ENCODE data around the gene SAMD14. TPM values are rescaled to one million over a fixed set of nuclear protein-coding genes. Genes with fewer than 3 reads are reported as not detected.

SAMD14 gene
- total RNA-seq, 1 donor from 2014 or later = 8.7 TPM

DNA sequence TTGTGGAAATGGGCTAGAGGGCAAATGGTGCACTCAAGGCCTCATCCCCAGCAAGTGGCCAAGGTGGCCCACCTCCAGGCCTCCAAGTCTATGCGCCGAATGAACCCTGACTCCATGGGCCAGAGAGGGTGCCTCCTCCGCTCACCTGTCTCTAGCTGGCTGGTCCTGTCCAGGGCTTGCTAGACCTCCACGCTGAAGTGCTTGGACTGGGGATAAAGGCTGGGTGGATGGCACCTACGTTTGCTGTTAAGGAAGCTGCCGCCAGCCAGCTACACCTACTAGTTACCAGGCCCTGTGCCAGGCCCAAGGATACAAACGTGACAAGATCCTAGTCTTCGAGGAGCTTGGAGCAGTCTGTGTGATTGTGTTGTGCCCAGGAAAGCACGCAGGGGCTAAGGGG is 35.1 kb upstream of the SAMD14 start:
- peaks cover 21% of the 10 kb centered on the region for H3F3A ChIP-seq (ENCODE audit: low read depth)
- no peak overlapping the region for H3K27ac ChIP-seq
- H3K4me3 Mint-ChIP-seq = no peak overlapping the region
- H2AFZ ChIP-seq (replicated peaks) = no peak overlapping the region
- H3K27me3 Mint-ChIP-seq (ENCODE audit: insufficient read depth, low read depth) = peaks cover 18% of the 10 kb centered on the region
- no peak for TF ChIP-seq EZH2 (IDR thresholded peaks at IDR 0.05)
- TF ChIP-seq EZH2phosphoT487 (IDR thresholded peaks at IDR 0.05) = no peak
- TF ChIP-seq, protein P1, sequence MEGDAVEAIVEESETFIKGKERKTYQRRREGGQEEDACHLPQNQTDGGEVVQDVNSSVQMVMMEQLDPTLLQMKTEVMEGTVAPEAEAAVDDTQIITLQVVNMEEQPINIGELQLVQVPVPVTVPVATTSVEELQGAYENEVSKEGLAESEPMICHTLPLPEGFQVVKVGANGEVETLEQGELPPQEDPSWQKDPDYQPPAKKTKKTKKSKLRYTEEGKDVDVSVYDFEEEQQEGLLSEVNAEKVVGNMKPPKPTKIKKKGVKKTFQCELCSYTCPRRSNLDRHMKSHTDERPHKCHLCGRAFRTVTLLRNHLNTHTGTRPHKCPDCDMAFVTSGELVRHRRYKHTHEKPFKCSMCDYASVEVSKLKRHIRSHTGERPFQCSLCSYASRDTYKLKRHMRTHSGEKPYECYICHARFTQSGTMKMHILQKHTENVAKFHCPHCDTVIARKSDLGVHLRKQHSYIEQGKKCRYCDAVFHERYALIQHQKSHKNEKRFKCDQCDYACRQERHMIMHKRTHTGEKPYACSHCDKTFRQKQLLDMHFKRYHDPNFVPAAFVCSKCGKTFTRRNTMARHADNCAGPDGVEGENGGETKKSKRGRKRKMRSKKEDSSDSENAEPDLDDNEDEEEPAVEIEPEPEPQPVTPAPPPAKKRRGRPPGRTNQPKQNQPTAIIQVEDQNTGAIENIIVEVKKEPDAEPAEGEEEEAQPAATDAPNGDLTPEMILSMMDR (IDR thresholded peaks at IDR 0.05) = no peak
- no peaks in the 10 kb centered on the region for H3K36me3 Mint-ChIP-seq
- no peak for DNase-seq (ENCODE audit: low spot score)
- peaks cover 5% of the 10 kb centered on the region for H3K27me3 ChIP-seq
- no peaks in the 10 kb centered on the region for H4K20me1 ChIP-seq (ENCODE audit: low read depth)
- H3K9me3 Mint-ChIP-seq = no peaks in the 10 kb centered on the region
- no peak overlapping the region for H3K4me3 ChIP-seq
- H3K36me3 ChIP-seq = no peaks in the 10 kb centered on the region
- H3K9me3 ChIP-seq (ENCODE audit: low read depth) = no peaks in the 10 kb centered on the region
- H3K4me1 Mint-ChIP-seq = peaks cover 24% of the 10 kb centered on the region
- H3K9ac ChIP-seq = no peak overlapping the region
- no peaks in the 10 kb centered on the region for H3K79me2 ChIP-seq (ENCODE audit: low read depth)
- peaks cover 17% of the 10 kb centered on the region for H3K4me1 ChIP-seq
- peak overlapping the region; percentile 50 for H3K27ac Mint-ChIP-seq
- H3K4me2 ChIP-seq = no peak overlapping the region

DNA sequence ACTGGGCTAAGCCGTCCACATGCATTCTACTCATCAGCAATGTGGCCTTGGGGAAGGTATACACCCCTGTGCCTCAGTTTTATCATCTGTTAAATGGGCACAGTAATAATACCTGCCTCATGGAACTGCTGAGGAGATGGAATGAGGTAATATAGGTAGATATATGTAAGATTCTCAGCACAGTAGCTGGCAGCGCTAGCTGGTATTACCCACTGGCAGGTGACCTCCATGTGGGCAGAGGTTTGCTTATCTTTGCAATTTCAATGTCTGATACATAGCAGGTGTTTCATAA is 34.7 kb upstream of the SAMD14 start:
- DNase-seq (ENCODE audit: low spot score) = no peak
- Histone ChIP-seq H4K20me1 (ENCODE audit: low read depth) (no peaks in the 10 kb centered on the region), H3K9me3 (ENCODE audit: low read depth) (no peaks in the 10 kb centered on the region), H3K9ac (no peak overlapping the region), H3K4me1 (peaks cover 17% of the 10 kb centered on the region), H3K27ac (no peak overlapping the region), H3K36me3 (no peaks in the 10 kb centered on the region), H2AFZ (replicated peaks) (no peak overlapping the region), H3K27me3 (peaks cover 5% of the 10 kb centered on the region), H3K4me3 (no peak overlapping the region), H3K4me2 (no peak overlapping the region), H3F3A (ENCODE audit: low read depth) (peaks cover 19% of the 10 kb centered on the region), H3K79me2 (ENCODE audit: low read depth) (no peaks in the 10 kb centered on the region)
- TF ChIP-seq EZH2 (IDR thresholded peaks at IDR 0.05) (no peak), EZH2phosphoT487 (IDR thresholded peaks at IDR 0.05) (no peak)
- TF ChIP-seq, protein P1 (IDR thresholded peaks at IDR 0.05) = no peak
- peaks cover 18% of the 10 kb centered on the region for H3K27me3 Mint-ChIP-seq (ENCODE audit: insufficient read depth, low read depth)
- H3K4me3 Mint-ChIP-seq = no peak overlapping the region
- H3K27ac Mint-ChIP-seq = no peak overlapping the region
- peaks cover 24% of the 10 kb centered on the region for H3K4me1 Mint-ChIP-seq
- H3K36me3 Mint-ChIP-seq = no peaks in the 10 kb centered on the region
- no peaks in the 10 kb centered on the region for H3K9me3 Mint-ChIP-seq

DNA sequence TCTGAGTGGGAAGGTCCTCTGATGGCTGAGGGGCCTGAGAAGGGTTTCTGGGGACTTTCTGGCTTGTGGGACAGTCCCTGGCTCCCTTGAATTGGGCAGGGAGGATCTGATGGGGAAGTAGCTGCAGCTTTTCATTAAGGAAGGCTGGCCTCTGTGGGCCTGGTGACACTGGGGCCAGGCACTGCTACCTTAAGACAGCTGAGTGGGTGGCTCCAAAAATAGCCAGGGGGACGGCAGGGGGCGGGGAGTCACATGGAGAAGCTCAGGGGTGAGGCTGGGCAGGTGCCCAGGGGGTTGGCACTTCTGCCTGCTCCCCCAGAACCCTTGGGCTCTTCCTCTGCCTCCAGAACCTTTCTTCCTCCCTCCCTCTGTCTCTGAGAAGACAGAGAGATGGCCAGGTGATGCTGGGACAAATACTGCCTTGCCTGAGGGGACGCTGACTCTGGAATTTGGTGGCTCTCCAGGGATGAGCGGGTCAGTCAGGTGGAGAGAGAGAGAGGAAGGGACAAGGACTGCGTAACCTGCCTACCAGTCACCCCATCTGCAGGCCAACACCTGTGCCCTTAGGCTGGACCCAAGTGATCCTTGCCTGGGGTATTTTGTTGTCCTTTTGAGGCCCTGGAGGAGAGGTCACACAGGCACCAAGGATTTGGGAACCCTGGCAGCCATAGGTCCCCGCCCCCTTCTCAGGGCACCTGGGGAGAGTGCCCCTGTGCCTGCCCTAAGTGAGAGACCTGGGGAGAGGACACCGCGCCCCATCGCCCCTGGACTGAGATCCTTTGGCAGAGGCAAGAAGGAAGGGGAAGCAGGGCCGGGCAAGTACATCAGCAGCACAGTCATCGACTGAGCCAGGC is 34.1 kb upstream of the SAMD14 start:
- no peak overlapping the region for H3K4me3 ChIP-seq
- no peaks in the 10 kb centered on the region for H3K36me3 Mint-ChIP-seq
- H3K4me1 Mint-ChIP-seq = peaks cover 20% of the 10 kb centered on the region
- H3K9me3 Mint-ChIP-seq = no peaks in the 10 kb centered on the region
- no peak overlapping the region for H3K4me2 ChIP-seq
- no peaks in the 10 kb centered on the region for H4K20me1 ChIP-seq (ENCODE audit: low read depth)
- H3K27ac ChIP-seq = no peak overlapping the region
- no peak overlapping the region for H2AFZ ChIP-seq (replicated peaks)
- no peaks in the 10 kb centered on the region for H3K9me3 ChIP-seq (ENCODE audit: low read depth)
- peaks cover 17% of the 10 kb centered on the region for H3K4me1 ChIP-seq
- H3K27ac Mint-ChIP-seq = no peak overlapping the region
- peaks cover 17% of the 10 kb centered on the region for H3F3A ChIP-seq (ENCODE audit: low read depth)
- peaks cover 13% of the 10 kb centered on the region for H3K27me3 Mint-ChIP-seq (ENCODE audit: insufficient read depth, low read depth)
- peaks cover 5% of the 10 kb centered on the region for H3K27me3 ChIP-seq
- TF ChIP-seq EZH2phosphoT487 (IDR thresholded peaks at IDR 0.05) = no peak
- TF ChIP-seq, protein P1 (IDR thresholded peaks at IDR 0.05) = no peak
- TF ChIP-seq EZH2 (IDR thresholded peaks at IDR 0.05) = no peak
- H3K9ac ChIP-seq = no peak overlapping the region
- no peak overlapping the region for H3K4me3 Mint-ChIP-seq
- H3K36me3 ChIP-seq = no peaks in the 10 kb centered on the region
- no peak for DNase-seq (ENCODE audit: low spot score)
- no peaks in the 10 kb centered on the region for H3K79me2 ChIP-seq (ENCODE audit: low read depth)
